Kidney epithelial cell (primary cell): ENCODE results near the gene VAMP5. TPM values are rescaled to one million over a fixed set of nuclear protein-coding genes. Genes with fewer than 3 reads are reported as not detected.

Source experiments
- DNase-seq: peaks from one replicate; pipeline ENCODE4 v3.0.0-alpha.2; 2010; ENCODE audit warnings: low read depth
- H3K27me3 ChIP-seq: 2 replicates; pipeline ENCODE4 v1.6.0; 2011; ENCODE audit warnings: low read length; ENCODE audit not compliant: control insufficient read depth, insufficient read depth
- H3K36me3 ChIP-seq: 2 replicates; pipeline ENCODE4 v1.5.1; 2011; ENCODE audit warnings: low read length; ENCODE audit not compliant: control insufficient read depth, insufficient read depth
- H3K4me3 ChIP-seq: 2 replicates; pipeline ENCODE4 v1.5.1; 2011; ENCODE audit warnings: low read depth, mild to moderate bottlenecking, control low read depth, low read length
- CTCF ChIP-seq: IDR thresholded peaks from 2 replicates; pipeline ENCODE4 v1.5.1; 2011; ENCODE audit warnings: mild to moderate bottlenecking, moderate library complexity, low read length, control low read depth, inconsistent platforms; ENCODE audit not compliant: insufficient read depth, poor library complexity, severe bottlenecking
- total RNA-seq: library from RNA; depleted of rRNA; stranded (reverse); fragments of >200 nt; gene quantifications from 2 replicates; pipeline ENCODE4 v1.2.3, GENCODE V29; 2015

VAMP5 gene
- total RNA-seq, 1 donor from 2014 or later = 16.5 TPM

GRCh38 chr2:85631316-85631715 lies 47.1 kb downstream of the VAMP5 start:
- no peak for DNase-seq
- no peak overlapping the region for H3K4me3 ChIP-seq
- H3K27me3 ChIP-seq = no peaks in the 10 kb centered on the region
- TF ChIP-seq CTCF = no peak
- H3K36me3 ChIP-seq = no peaks in the 10 kb centered on the region

GRCh38 chr2:85635011-85635410 lies 50.8 kb downstream of the VAMP5 start:
- no peak for DNase-seq
- no peak overlapping the region for H3K4me3 ChIP-seq
- no peaks in the 10 kb centered on the region for H3K36me3 ChIP-seq
- no peak for TF ChIP-seq CTCF
- H3K27me3 ChIP-seq = no peaks in the 10 kb centered on the region

GRCh38 chr2:85635636-85636035 lies 51.4 kb downstream of the VAMP5 start:
- no peak for TF ChIP-seq CTCF
- Histone ChIP-seq H3K36me3 (no peaks in the 10 kb centered on the region), H3K4me3 (no peak overlapping the region), H3K27me3 (no peaks in the 10 kb centered on the region)
- no peak for DNase-seq

DNA sequence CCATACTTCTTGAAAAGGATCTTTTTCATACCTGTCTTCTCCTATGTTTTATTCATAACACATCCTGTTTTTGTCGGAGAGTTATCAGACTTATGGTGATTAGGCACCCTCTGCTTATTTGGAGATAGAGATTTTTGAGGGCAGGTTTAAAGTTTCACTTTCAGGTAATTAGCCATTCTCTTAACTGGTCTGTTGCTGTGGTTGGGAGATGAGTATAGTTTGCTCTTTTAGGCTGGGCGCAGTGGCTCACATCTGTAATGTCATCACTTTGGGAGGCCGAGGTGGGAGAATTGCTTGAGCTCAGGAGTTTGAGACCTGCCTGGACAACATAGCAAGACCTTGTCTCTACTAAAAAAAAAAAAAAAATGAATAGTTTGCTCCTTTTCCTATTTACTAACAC lies 58.5 kb downstream of the VAMP5 start:
- no peak for TF ChIP-seq CTCF
- H3K27me3 ChIP-seq = no peaks in the 10 kb centered on the region
- H3K4me3 ChIP-seq = no peak overlapping the region
- H3K36me3 ChIP-seq = peaks cover 3% of the 10 kb centered on the region
- no peak for DNase-seq

Other genes starting within 250 kb of the VAMP5 start
- 29.6 and 31.6 TPM in 2 replicates for gene RETSAT, start 229.9 kb upstream of the VAMP5 start, total RNA-seq
- 19.9 and 22.3 TPM in 2 replicates for gene ELMOD3, start 229.7 kb upstream of the VAMP5 start, total RNA-seq
- 260 and 284 TPM in 2 replicates for gene CAPG, start 174.1 kb upstream of the VAMP5 start, total RNA-seq
- gene SH2D6, start 165.7 kb upstream of the VAMP5 start, total RNA-seq = 0.27 TPM in 1 of 2 replicates, not detected in the other
- gene MAT2A, start 45.3 kb upstream of the VAMP5 start, total RNA-seq = 147 and 160 TPM in 2 replicates
- gene GGCX, start 22.9 kb upstream of the VAMP5 start, total RNA-seq = 25.7 and 37.0 TPM in 2 replicates
- 42.3 and 53.5 TPM in 2 replicates for gene VAMP8, start 6.8 kb upstream of the VAMP5 start, total RNA-seq
- gene RNF181, start 11.3 kb downstream of the VAMP5 start, total RNA-seq = 220 and 271 TPM in 2 replicates
- gene TMEM150A, start 18.3 kb downstream of the VAMP5 start, total RNA-seq = 19.1 and 24.4 TPM in 2 replicates
- gene C2orf68, start 27.6 kb downstream of the VAMP5 start, total RNA-seq = 12.6 and 12.8 TPM in 2 replicates
- gene USP39, start 31.8 kb downstream of the VAMP5 start, total RNA-seq = 56.8 and 86.4 TPM in 2 replicates
- not detected in 2 replicates for gene SFTPB, start 83.8 kb downstream of the VAMP5 start, total RNA-seq
- not detected in 2 replicates for gene GNLY, start 109.9 kb downstream of the VAMP5 start, total RNA-seq
- gene ATOH8, start 169.6 kb downstream of the VAMP5 start, total RNA-seq = 0.41 and 1.0 TPM in 2 replicates